Hematopoietic multipotent progenitor cell treated with erythropoietin and hydrocortisone succinate and interleukin-3 and kit ligand, for 6 days (in vitro differentiated cells): ENCODE data around the gene ACTL7A.
"Not testable (repeated sequence)": the region's sequence is repeated elsewhere in the genome, so short reads cannot be mapped to it uniquely, and the experiment has no call there.

ENCODE experiments used
- DNase-seq: peaks from one replicate; pipeline ENCODE4 v3.0.0-alpha.2; 2015

The ACTL7A gene

GRCh38 chr9:108861997-108862396 is at the start of gene ACTL7A:
Gene ACTL7A, plus strand, starts transcription at chr9:108862266. Its CDS starts 57 bp downstream, at chr9:108862323.
- no peak for DNase-seq

GRCh38 chr9:108812396-108813025 is 49.6 kb upstream of the ACTL7A start:
- no peak for DNase-seq

- peak; percentile 46 for DNase-seq
These were observed 48.0 kb upstream of the ACTL7A start for GRCh38 chr9:108813951-108814601.

GRCh38 chr9:108815156-108815555 is 46.9 kb upstream of the ACTL7A start:
- no peak for DNase-seq

GRCh38 chr9:108816037-108816436 is 46.0 kb upstream of the ACTL7A start:
- peak; percentile 31 for DNase-seq

- no peak for DNase-seq
These were observed 38.2 kb upstream of the ACTL7A start for GRCh38 chr9:108823829-108824228.

- DNase-seq, result no peak
These were observed 31.8 kb upstream of the ACTL7A start for GRCh38 chr9:108830272-108830671.

GRCh38 chr9:108831496-108832178 is 30.4 kb upstream of the ACTL7A start:
- DNase-seq, result no peak

- DNase-seq, result no peak
These were observed 29.9 kb upstream of the ACTL7A start for GRCh38 chr9:108832179-108832500.

- peak; percentile 40 for DNase-seq
These were observed 27.0 kb upstream of the ACTL7A start for GRCh38 chr9:108834959-108835665.

- DNase-seq, result no peak
These were observed 26.2 kb upstream of the ACTL7A start for GRCh38 chr9:108835831-108836230.

GRCh38 chr9:108836319-108836718 is 25.7 kb upstream of the ACTL7A start:
- DNase-seq, result no peak

GRCh38 chr9:108836781-108837180 is 25.3 kb upstream of the ACTL7A start:
- no peak for DNase-seq

- DNase-seq, result no peak
These were observed 24.5 kb upstream of the ACTL7A start for GRCh38 chr9:108837530-108837929.

- no peak for DNase-seq
These were observed 24.0 kb upstream of the ACTL7A start for GRCh38 chr9:108838017-108838416.

GRCh38 chr9:108839561-108839960 is 22.5 kb upstream of the ACTL7A start:
- not testable (repeated sequence) for DNase-seq

GRCh38 chr9:108842610-108843295 is 19.3 kb upstream of the ACTL7A start:
- peak; percentile 9 for DNase-seq

GRCh38 chr9:108844391-108844790 is 17.7 kb upstream of the ACTL7A start:
- no peak for DNase-seq

GRCh38 chr9:108844856-108845255 is 17.2 kb upstream of the ACTL7A start:
- no peak for DNase-seq

GRCh38 chr9:108845507-108845906 is 16.6 kb upstream of the ACTL7A start:
- DNase-seq, result no peak

GRCh38 chr9:108845947-108846346 is 16.1 kb upstream of the ACTL7A start:
- no peak for DNase-seq

GRCh38 chr9:108848296-108848695 is 13.8 kb upstream of the ACTL7A start:
- DNase-seq, result not testable (repeated sequence)

GRCh38 chr9:108850293-108850897 is 11.7 kb upstream of the ACTL7A start:
- peak; percentile 49 for DNase-seq
